ENCODE results near the gene CYP19A1.

CYP19A1 gene

GRCh38 chr15:51328926-51329325 is 9.5 kb downstream of the CYP19A1 start:
- Histone ChIP-seq H3K36me3 (ENCODE audit: control insufficient read depth in 1 of 2, insufficient read depth in 2 of 2, low read length in 2 of 2) (no peaks in the 10 kb centered on the region), H3K9me3 (ENCODE audit: control insufficient read depth in 1 of 2, low read length in 2 of 2) (no peaks in the 10 kb centered on the region), H3K9ac (ENCODE audit: low read depth in 1 of 2, low read length in 2 of 2) (no peak overlapping the region), H3K4me1 (ENCODE audit: control insufficient read depth in 1 of 2, insufficient read depth in 2 of 2, low read length in 2 of 2) (no peaks in the 10 kb centered on the region), H3K4me3 (ENCODE audit: low read depth in 1 of 2, low read length in 2 of 2) (no peak overlapping the region), H3K27ac (ENCODE audit: low read depth, low read length) (no peak overlapping the region), H3K27me3 (ENCODE audit: control insufficient read depth in 1 of 2, insufficient read depth in 2 of 2, low read length in 2 of 2) (peaks cover 2 to 8% of the 10 kb centered on the region in 2 donors)

- Histone ChIP-seq H3K27me3 (ENCODE audit: control insufficient read depth in 1 of 2, insufficient read depth in 2 of 2, low read length in 2 of 2) (peaks cover 0 to 8% of the 10 kb centered on the region in 2 donors), H3K9me3 (ENCODE audit: control insufficient read depth in 1 of 2, low read length in 2 of 2) (no peaks in the 10 kb centered on the region), H3K9ac (ENCODE audit: low read depth in 1 of 2, low read length in 2 of 2) (no peak overlapping the region), H3K4me3 (ENCODE audit: low read depth in 1 of 2, low read length in 2 of 2) (no peak overlapping the region), H3K27ac (ENCODE audit: low read depth, low read length) (no peak overlapping the region), H3K36me3 (ENCODE audit: control insufficient read depth in 1 of 2, insufficient read depth in 2 of 2, low read length in 2 of 2) (no peaks in the 10 kb centered on the region), H3K4me1 (ENCODE audit: control insufficient read depth in 1 of 2, insufficient read depth in 2 of 2, low read length in 2 of 2) (no peaks in the 10 kb centered on the region)
These were observed 11.3 kb downstream of the CYP19A1 start for GRCh38 chr15:51327081-51327480.

- Histone ChIP-seq H3K27ac (ENCODE audit: low read depth, low read length) (no peak overlapping the region), H3K4me1 (ENCODE audit: control insufficient read depth in 1 of 2, insufficient read depth in 2 of 2, low read length in 2 of 2) (no peaks in the 10 kb centered on the region), H3K27me3 (ENCODE audit: control insufficient read depth in 1 of 2, insufficient read depth in 2 of 2, low read length in 2 of 2) (peaks cover 0 to 8% of the 10 kb centered on the region in 2 donors), H3K36me3 (ENCODE audit: control insufficient read depth in 1 of 2, insufficient read depth in 2 of 2, low read length in 2 of 2) (no peaks in the 10 kb centered on the region), H3K9ac (ENCODE audit: low read depth in 1 of 2, low read length in 2 of 2) (no peak overlapping the region), H3K9me3 (ENCODE audit: control insufficient read depth in 1 of 2, low read length in 2 of 2) (no peaks in the 10 kb centered on the region), H3K4me3 (ENCODE audit: low read depth in 1 of 2, low read length in 2 of 2) (no peak overlapping the region)
These were observed 13.2 kb downstream of the CYP19A1 start for GRCh38 chr15:51325167-51325566.

- Histone ChIP-seq H3K9me3 (ENCODE audit: control insufficient read depth in 1 of 2, low read length in 2 of 2) (no peaks in the 10 kb centered on the region), H3K27me3 (ENCODE audit: control insufficient read depth in 1 of 2, insufficient read depth in 2 of 2, low read length in 2 of 2) (no peaks in the 10 kb centered on the region), H3K4me3 (ENCODE audit: low read depth in 1 of 2, low read length in 2 of 2) (no peak overlapping the region), H3K4me1 (ENCODE audit: control insufficient read depth in 1 of 2, insufficient read depth in 2 of 2, low read length in 2 of 2) (no peaks in the 10 kb centered on the region), H3K27ac (ENCODE audit: low read depth, low read length) (no peak overlapping the region), H3K36me3 (ENCODE audit: control insufficient read depth in 1 of 2, insufficient read depth in 2 of 2, low read length in 2 of 2) (no peaks in the 10 kb centered on the region), H3K9ac (ENCODE audit: low read depth in 1 of 2, low read length in 2 of 2) (no peak overlapping the region)
These were observed 14.6 kb downstream of the CYP19A1 start for GRCh38 chr15:51323749-51324148.

- no peaks in the 10 kb centered on the region for H3K27me3 ChIP-seq (ENCODE audit: control insufficient read depth in 1 of 2, insufficient read depth in 2 of 2, low read length in 2 of 2)
- no peak overlapping the region for H3K4me3 ChIP-seq (ENCODE audit: low read depth in 1 of 2, low read length in 2 of 2)
- no peaks in the 10 kb centered on the region for H3K9me3 ChIP-seq (ENCODE audit: control insufficient read depth in 1 of 2, low read length in 2 of 2)
- H3K9ac ChIP-seq (ENCODE audit: low read depth in 1 of 2, low read length in 2 of 2): no peak overlapping the region
- no peaks in the 10 kb centered on the region for H3K4me1 ChIP-seq (ENCODE audit: control insufficient read depth in 1 of 2, insufficient read depth in 2 of 2, low read length in 2 of 2)
- no peak overlapping the region for H3K27ac ChIP-seq (ENCODE audit: low read depth, low read length)
- H3K36me3 ChIP-seq (ENCODE audit: control insufficient read depth in 1 of 2, insufficient read depth in 2 of 2, low read length in 2 of 2): no peaks in the 10 kb centered on the region
These were observed 15.6 kb downstream of the CYP19A1 start for GRCh38 chr15:51322621-51323296.

- Histone ChIP-seq H3K9ac (ENCODE audit: low read depth in 1 of 2, low read length in 2 of 2) (no peak overlapping the region), H3K9me3 (ENCODE audit: control insufficient read depth in 1 of 2, low read length in 2 of 2) (no peaks in the 10 kb centered on the region), H3K27ac (ENCODE audit: low read depth, low read length) (no peak overlapping the region), H3K4me1 (ENCODE audit: control insufficient read depth in 1 of 2, insufficient read depth in 2 of 2, low read length in 2 of 2) (no peaks in the 10 kb centered on the region), H3K4me3 (ENCODE audit: low read depth in 1 of 2, low read length in 2 of 2) (no peak overlapping the region), H3K36me3 (ENCODE audit: control insufficient read depth in 1 of 2, insufficient read depth in 2 of 2, low read length in 2 of 2) (no peaks in the 10 kb centered on the region), H3K27me3 (ENCODE audit: control insufficient read depth in 1 of 2, insufficient read depth in 2 of 2, low read length in 2 of 2) (no peaks in the 10 kb centered on the region)
These were observed 17.1 kb downstream of the CYP19A1 start for GRCh38 chr15:51321316-51321715.

- Histone ChIP-seq H3K9ac (ENCODE audit: low read depth in 1 of 2, low read length in 2 of 2) (no peak overlapping the region), H3K4me3 (ENCODE audit: low read depth in 1 of 2, low read length in 2 of 2) (no peak overlapping the region), H3K27ac (ENCODE audit: low read depth, low read length) (no peak overlapping the region), H3K27me3 (ENCODE audit: control insufficient read depth in 1 of 2, insufficient read depth in 2 of 2, low read length in 2 of 2) (no peaks in the 10 kb centered on the region), H3K9me3 (ENCODE audit: control insufficient read depth in 1 of 2, low read length in 2 of 2) (no peaks in the 10 kb centered on the region), H3K36me3 (ENCODE audit: control insufficient read depth in 1 of 2, insufficient read depth in 2 of 2, low read length in 2 of 2) (no peaks in the 10 kb centered on the region), H3K4me1 (ENCODE audit: control insufficient read depth in 1 of 2, insufficient read depth in 2 of 2, low read length in 2 of 2) (no peaks in the 10 kb centered on the region)
These were observed 17.6 kb downstream of the CYP19A1 start for GRCh38 chr15:51320843-51321242.

GRCh38 chr15:51319539-51319938 is 18.9 kb downstream of the CYP19A1 start:
- Histone ChIP-seq H3K27ac (ENCODE audit: low read depth, low read length) (no peak overlapping the region), H3K4me3 (ENCODE audit: low read depth in 1 of 2, low read length in 2 of 2) (no peak overlapping the region), H3K9me3 (ENCODE audit: control insufficient read depth in 1 of 2, low read length in 2 of 2) (no peaks in the 10 kb centered on the region), H3K36me3 (ENCODE audit: control insufficient read depth in 1 of 2, insufficient read depth in 2 of 2, low read length in 2 of 2) (no peaks in the 10 kb centered on the region), H3K27me3 (ENCODE audit: control insufficient read depth in 1 of 2, insufficient read depth in 2 of 2, low read length in 2 of 2) (no peaks in the 10 kb centered on the region), H3K9ac (ENCODE audit: low read depth in 1 of 2, low read length in 2 of 2) (no peak overlapping the region), H3K4me1 (ENCODE audit: control insufficient read depth in 1 of 2, insufficient read depth in 2 of 2, low read length in 2 of 2) (no peaks in the 10 kb centered on the region)

- Histone ChIP-seq H3K27ac (ENCODE audit: low read depth, low read length) (no peak overlapping the region), H3K4me1 (ENCODE audit: control insufficient read depth in 1 of 2, insufficient read depth in 2 of 2, low read length in 2 of 2) (no peaks in the 10 kb centered on the region), H3K4me3 (ENCODE audit: low read depth in 1 of 2, low read length in 2 of 2) (no peak overlapping the region), H3K36me3 (ENCODE audit: control insufficient read depth in 1 of 2, insufficient read depth in 2 of 2, low read length in 2 of 2) (no peaks in the 10 kb centered on the region), H3K9ac (ENCODE audit: low read depth in 1 of 2, low read length in 2 of 2) (no peak overlapping the region), H3K27me3 (ENCODE audit: control insufficient read depth in 1 of 2, insufficient read depth in 2 of 2, low read length in 2 of 2) (no peaks in the 10 kb centered on the region), H3K9me3 (ENCODE audit: control insufficient read depth in 1 of 2, low read length in 2 of 2) (no peaks in the 10 kb centered on the region)
These were observed 19.8 kb downstream of the CYP19A1 start for GRCh38 chr15:51318382-51319150.

GRCh38 chr15:51316636-51317035 is 21.8 kb downstream of the CYP19A1 start:
- H3K27me3 ChIP-seq (ENCODE audit: control insufficient read depth in 1 of 2, insufficient read depth in 2 of 2, low read length in 2 of 2): no peaks in the 10 kb centered on the region
- H3K9ac ChIP-seq (ENCODE audit: low read depth in 1 of 2, low read length in 2 of 2): no peak overlapping the region
- no peak overlapping the region for H3K4me3 ChIP-seq (ENCODE audit: low read depth in 1 of 2, low read length in 2 of 2)
- no peaks in the 10 kb centered on the region for H3K9me3 ChIP-seq (ENCODE audit: control insufficient read depth in 1 of 2, low read length in 2 of 2)
- H3K36me3 ChIP-seq (ENCODE audit: control insufficient read depth in 1 of 2, insufficient read depth in 2 of 2, low read length in 2 of 2): no peaks in the 10 kb centered on the region
- H3K4me1 ChIP-seq (ENCODE audit: control insufficient read depth in 1 of 2, insufficient read depth in 2 of 2, low read length in 2 of 2): no peaks in the 10 kb centered on the region
- H3K27ac ChIP-seq (ENCODE audit: low read depth, low read length): no peak overlapping the region
